ENCODE measurements around the gene CDYL2. TPM values are rescaled to one million over a fixed set of nuclear protein-coding genes. Genes with fewer than 3 reads are reported as not detected.
A peak's percentile ranks its signal among the peaks of the same experiment; 100 is the strongest.

CDYL2 gene
- total RNA-seq, 2 donors from 2014 or later, result 9.9 to 12.8 TPM

DNA sequence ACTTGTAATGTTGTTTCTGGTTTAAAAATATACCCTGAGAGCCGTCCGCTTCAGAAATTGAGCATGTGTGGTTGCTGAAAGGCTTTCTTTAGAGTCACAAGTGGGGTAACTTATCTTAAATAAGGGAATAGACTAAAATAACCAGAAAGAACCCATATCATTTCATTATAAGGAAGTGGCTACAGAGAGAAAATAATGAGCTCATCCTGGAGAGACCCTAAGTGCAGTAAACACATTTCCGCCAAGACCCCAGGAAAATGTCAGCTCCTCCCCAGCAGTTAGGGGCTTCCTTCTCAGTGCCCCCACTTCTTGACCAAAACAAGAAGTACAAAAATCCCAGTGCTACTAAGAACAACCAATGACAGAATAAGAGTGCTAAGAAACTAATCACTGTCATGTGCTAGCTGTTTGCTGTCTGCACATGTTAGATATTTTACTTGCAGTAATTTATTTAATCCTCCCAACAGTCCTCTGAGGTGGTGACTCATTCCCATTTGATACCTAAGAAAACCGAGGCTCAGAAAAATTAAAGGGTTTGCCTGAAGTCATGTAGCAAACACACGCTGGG lies 83.5 kb downstream of the CDYL2 start:
- Mint-ChIP-seq H3K9me3 (peaks cover 11% of the 10 kb centered on the region), H3K36me3 (ENCODE audit: low read depth) (no peaks in the 10 kb centered on the region), H3K27me3 (ENCODE audit: insufficient read depth) (no peaks in the 10 kb centered on the region), H3K27ac (no peak overlapping the region), H3K4me1 (peaks cover 5% of the 10 kb centered on the region), H3K4me3 (no peak overlapping the region)
- Histone ChIP-seq H3K4me3 (ENCODE audit: low read length) (no peak overlapping the region), H3K9ac (ENCODE audit: extremely low read depth, low read length, poor library complexity, severe bottlenecking) (no peak overlapping the region), H3K36me3 (ENCODE audit: control insufficient read depth, insufficient read depth, low read length) (no peaks in the 10 kb centered on the region), H3K27ac (ENCODE audit: low read depth, low read length) (no peak overlapping the region), H3K4me1 (ENCODE audit: control insufficient read depth, insufficient read depth, low read length) (no peaks in the 10 kb centered on the region), H3K9me3 (ENCODE audit: control insufficient read depth, low read length) (peaks cover 3% of the 10 kb centered on the region), H3K27me3 (ENCODE audit: control insufficient read depth, insufficient read depth, low read length, poor library complexity, severe bottlenecking) (no peaks in the 10 kb centered on the region)
- no peak for DNase-seq
- TF ChIP-seq, protein P1, sequence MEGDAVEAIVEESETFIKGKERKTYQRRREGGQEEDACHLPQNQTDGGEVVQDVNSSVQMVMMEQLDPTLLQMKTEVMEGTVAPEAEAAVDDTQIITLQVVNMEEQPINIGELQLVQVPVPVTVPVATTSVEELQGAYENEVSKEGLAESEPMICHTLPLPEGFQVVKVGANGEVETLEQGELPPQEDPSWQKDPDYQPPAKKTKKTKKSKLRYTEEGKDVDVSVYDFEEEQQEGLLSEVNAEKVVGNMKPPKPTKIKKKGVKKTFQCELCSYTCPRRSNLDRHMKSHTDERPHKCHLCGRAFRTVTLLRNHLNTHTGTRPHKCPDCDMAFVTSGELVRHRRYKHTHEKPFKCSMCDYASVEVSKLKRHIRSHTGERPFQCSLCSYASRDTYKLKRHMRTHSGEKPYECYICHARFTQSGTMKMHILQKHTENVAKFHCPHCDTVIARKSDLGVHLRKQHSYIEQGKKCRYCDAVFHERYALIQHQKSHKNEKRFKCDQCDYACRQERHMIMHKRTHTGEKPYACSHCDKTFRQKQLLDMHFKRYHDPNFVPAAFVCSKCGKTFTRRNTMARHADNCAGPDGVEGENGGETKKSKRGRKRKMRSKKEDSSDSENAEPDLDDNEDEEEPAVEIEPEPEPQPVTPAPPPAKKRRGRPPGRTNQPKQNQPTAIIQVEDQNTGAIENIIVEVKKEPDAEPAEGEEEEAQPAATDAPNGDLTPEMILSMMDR (conservative IDR thresholded peaks at IDR 0.05), result no peak
- 86 to 94% methylated on average over 2 to 5 of the region's 5 CpGs for WGBS, 2 experiments (ENCODE audit: insufficient coverage in 1 of 2, insufficient read length in 1 of 2)

DNA sequence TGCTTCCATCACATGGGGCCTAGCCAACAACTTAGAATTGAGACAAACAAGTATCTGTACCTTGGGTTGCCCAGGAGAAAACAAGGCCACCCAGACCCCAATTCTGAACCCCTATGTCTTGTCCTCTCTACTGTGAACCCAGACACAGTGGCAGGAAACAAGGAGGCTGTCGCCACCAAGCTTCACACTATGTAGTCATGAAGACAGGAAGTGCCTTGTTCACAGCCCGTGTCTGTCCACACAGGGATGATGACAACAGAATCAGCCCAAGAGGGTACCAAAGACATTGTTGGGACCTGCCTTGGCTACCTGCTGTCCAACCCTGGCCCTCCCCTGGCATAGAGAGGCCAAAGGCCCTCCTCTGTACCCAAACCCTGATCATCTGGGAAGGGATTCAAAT lies 84.8 kb downstream of the CDYL2 start:
- no peaks in the 10 kb centered on the region for H3K27me3 ChIP-seq (ENCODE audit: control insufficient read depth, insufficient read depth, low read length, poor library complexity, severe bottlenecking)
- H3K27ac ChIP-seq (ENCODE audit: low read depth, low read length), result no peak overlapping the region
- H3K36me3 Mint-ChIP-seq (ENCODE audit: low read depth), result no peaks in the 10 kb centered on the region
- no peak for DNase-seq
- no peaks in the 10 kb centered on the region for H3K4me1 ChIP-seq (ENCODE audit: control insufficient read depth, insufficient read depth, low read length)
- 85 to 93% methylated on average over 2 of the region's 2 CpGs for WGBS, 2 experiments (ENCODE audit: insufficient coverage in 1 of 2, insufficient read length in 1 of 2)
- H3K9me3 Mint-ChIP-seq, result peaks cover 8% of the 10 kb centered on the region
- peaks cover 3% of the 10 kb centered on the region for H3K9me3 ChIP-seq (ENCODE audit: control insufficient read depth, low read length)
- TF ChIP-seq, protein P1 (conservative IDR thresholded peaks at IDR 0.05), result no peak
- no peaks in the 10 kb centered on the region for H3K36me3 ChIP-seq (ENCODE audit: control insufficient read depth, insufficient read depth, low read length)
- H3K4me3 Mint-ChIP-seq, result no peak overlapping the region
- no peak overlapping the region for H3K4me3 ChIP-seq (ENCODE audit: low read length)
- no peak overlapping the region for H3K27ac Mint-ChIP-seq
- H3K27me3 Mint-ChIP-seq (ENCODE audit: insufficient read depth), result no peaks in the 10 kb centered on the region
- no peak overlapping the region for H3K9ac ChIP-seq (ENCODE audit: extremely low read depth, low read length, poor library complexity, severe bottlenecking)
- peaks cover 5% of the 10 kb centered on the region for H3K4me1 Mint-ChIP-seq

DNA sequence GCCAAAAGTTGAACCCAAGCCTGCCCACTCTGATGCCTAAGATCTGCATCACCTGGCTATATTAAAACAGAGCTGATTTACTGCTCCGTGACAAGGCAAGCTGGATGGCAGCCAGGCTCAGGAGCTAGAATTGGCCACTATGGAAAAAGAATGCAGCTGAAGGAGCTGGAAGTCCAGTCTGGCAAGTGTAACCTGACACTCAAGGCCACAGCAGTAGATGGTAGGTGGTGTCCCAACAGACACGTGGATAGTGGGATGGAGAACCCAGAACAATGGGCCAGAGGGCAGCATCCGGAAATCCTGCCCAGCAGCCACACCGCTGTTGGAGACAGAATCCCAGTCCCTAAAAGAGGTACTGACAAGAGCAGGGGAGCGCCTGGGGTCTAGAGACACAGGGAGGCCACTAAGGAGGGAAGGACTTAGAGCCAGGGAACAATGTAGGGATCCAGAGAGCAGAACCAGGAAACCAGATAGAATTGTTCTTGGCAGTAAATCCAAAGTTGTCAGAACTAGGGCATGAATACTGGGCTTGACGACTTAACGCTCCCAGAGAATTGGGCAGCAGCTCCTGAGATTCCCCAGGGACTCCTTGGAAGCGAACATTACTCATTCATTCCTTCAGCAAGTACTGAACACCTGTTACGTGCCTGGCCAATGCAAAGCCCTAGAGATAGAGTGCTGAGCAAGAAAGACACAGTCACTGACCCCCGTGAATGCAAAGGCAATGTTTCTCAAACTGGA lies 85.7 kb downstream of the CDYL2 start:
- H3K36me3 ChIP-seq (ENCODE audit: control insufficient read depth, insufficient read depth, low read length), result no peaks in the 10 kb centered on the region
- no peak overlapping the region for H3K4me3 Mint-ChIP-seq
- no peak overlapping the region for H3K9ac ChIP-seq (ENCODE audit: extremely low read depth, low read length, poor library complexity, severe bottlenecking)
- no peaks in the 10 kb centered on the region for H3K36me3 Mint-ChIP-seq (ENCODE audit: low read depth)
- no peaks in the 10 kb centered on the region for H3K4me1 ChIP-seq (ENCODE audit: control insufficient read depth, insufficient read depth, low read length)
- no peak overlapping the region for H3K27ac Mint-ChIP-seq
- H3K27ac ChIP-seq (ENCODE audit: low read depth, low read length), result no peak overlapping the region
- no peak overlapping the region for H3K4me3 ChIP-seq (ENCODE audit: low read length)
- TF ChIP-seq, protein P1 (conservative IDR thresholded peaks at IDR 0.05), result no peak
- WGBS, 2 experiments (ENCODE audit: insufficient coverage in 1 of 2, insufficient read length in 1 of 2), result 75 to 87% methylated on average over 8 to 10 of the region's 10 CpGs
- H3K27me3 Mint-ChIP-seq (ENCODE audit: insufficient read depth), result no peaks in the 10 kb centered on the region
- peaks cover 5% of the 10 kb centered on the region for H3K4me1 Mint-ChIP-seq
- H3K27me3 ChIP-seq (ENCODE audit: control insufficient read depth, insufficient read depth, low read length, poor library complexity, severe bottlenecking), result no peaks in the 10 kb centered on the region
- DNase-seq, result peak; percentile 50
- peaks cover 3% of the 10 kb centered on the region for H3K9me3 ChIP-seq (ENCODE audit: control insufficient read depth, low read length)
- peaks cover 8% of the 10 kb centered on the region for H3K9me3 Mint-ChIP-seq

All from endodermal cell (in vitro differentiated cells).